Left lobe of liver (tissue), 2 donors: ENCODE measurements around the gene KRTAP22-1. TPM values are rescaled to one million over a fixed set of nuclear protein-coding genes. Genes with fewer than 3 reads are reported as not detected.

Experiments used
- ATAC-seq: fragments of 200-7000 bp; cut with Tn5 transposase; one replicate; pipeline ENCODE4 v1.9.1; 2020; ENCODE audit warnings: mild to moderate bottlenecking, moderate library complexity
- DNase-seq: peaks from one replicate; pipeline ENCODE4 v3.0.0-alpha.2; 2020; ENCODE audit warnings: low spot score
- total RNA-seq: library from RNA; stranded (reverse); gene quantifications from one replicate; pipeline ENCODE4 v1.2.1, GENCODE V29; 2021
- donor health status: DM: no; HTN: no; CAD: no; lungs with moderate emphysema.
- donor health status: DM: no; HTN: yes; CAD: no.

Gene KRTAP22-1
- not detected for total RNA-seq

GRCh38 chr21:30600787-30601186, at the start of gene KRTAP22-1:
KRTAP22-1 (plus strand) TSS chr21:30601087.
- ATAC-seq = no peak
- no peak for DNase-seq

GRCh38 chr21:30552782-30553181, 48.1 kb upstream of the KRTAP22-1 start:
- ATAC-seq = no peak

GRCh38 chr21:30555095-30555494, 45.8 kb upstream of the KRTAP22-1 start:
- DNase-seq (no peak), ATAC-seq (no peak)

More at GRCh38 chr21:30552782-30553181, 48.1 kb upstream of the KRTAP22-1 start:
- no peak for DNase-seq

GRCh38 chr21:30561264-30561895, 39.5 kb upstream of the KRTAP22-1 start, which contains the start of gene KRTAP19-7:
KRTAP19-7 (minus strand) TSS chr21:30561314; CDS start chr21:30561289, 25 bp downstream.
- DNase-seq (no peak), ATAC-seq (no peak)

- ATAC-seq (no peak), DNase-seq (no peak)
These were observed 38.9 kb upstream of the KRTAP22-1 start for GRCh38 chr21:30561957-30562356.

GRCh38 chr21:30563072-30563471, 37.8 kb upstream of the KRTAP22-1 start:
- no peak for ATAC-seq
- no peak for DNase-seq

- no peak for ATAC-seq
- DNase-seq = no peak
These were observed 37.3 kb upstream of the KRTAP22-1 start for GRCh38 chr21:30563630-30564029.

GRCh38 chr21:30567617-30568016, 33.3 kb upstream of the KRTAP22-1 start:
- no peak for ATAC-seq
- DNase-seq = no peak

GRCh38 chr21:30577766-30578165, 23.1 kb upstream of the KRTAP22-1 start:
- DNase-seq (no peak), ATAC-seq (no peak)

- DNase-seq = no peak
- no peak for ATAC-seq
These were observed 21.5 kb upstream of the KRTAP22-1 start for GRCh38 chr21:30579346-30579745.

- DNase-seq = no peak
- no peak for ATAC-seq
These were observed 20.8 kb upstream of the KRTAP22-1 start for GRCh38 chr21:30580132-30580531.

GRCh38 chr21:30582870-30583269, 18.0 kb upstream of the KRTAP22-1 start:
- DNase-seq (no peak), ATAC-seq (no peak)

- no peak for DNase-seq
- no peak for ATAC-seq
These were observed 10.6 kb upstream of the KRTAP22-1 start, which contains the start of gene KRTAP22-2 for GRCh38 chr21:30590297-30590696. KRTAP22-2 (minus strand) TSS chr21:30590397.

GRCh38 chr21:30592140-30592539, 8.7 kb upstream of the KRTAP22-1 start, which contains the start of gene KRTAP6-3:
KRTAP6-3 (plus strand) TSS chr21:30592440; CDS start chr21:30592446, 6 bp downstream.
- DNase-seq (no peak), ATAC-seq (no peak)

GRCh38 chr21:30598802-30599201, 2.1 kb upstream of the KRTAP22-1 start, which contains the start of gene KRTAP6-2:
KRTAP6-2 (minus strand) TSS chr21:30598902; CDS start chr21:30598874, 28 bp downstream.
- no peak for ATAC-seq
- no peak for DNase-seq

GRCh38 chr21:30605968-30606367, 5.1 kb downstream of the KRTAP22-1 start:
- no peak for DNase-seq
- ATAC-seq = no peak

GRCh38 chr21:30612132-30612531, 11.2 kb downstream of the KRTAP22-1 start:
- DNase-seq = no peak
- no peak for ATAC-seq

- ATAC-seq (no peak), DNase-seq (no peak)
These were observed 12.9 kb downstream of the KRTAP22-1 start, which contains the start of gene KRTAP6-1 for GRCh38 chr21:30613836-30614235. KRTAP6-1 (minus strand) TSS chr21:30613930; CDS start chr21:30613904, 26 bp downstream.

GRCh38 chr21:30615199-30615598, 14.3 kb downstream of the KRTAP22-1 start:
- no peak for ATAC-seq
- DNase-seq = no peak

- no peak for ATAC-seq
These were observed 15.2 kb downstream of the KRTAP22-1 start, which contains the start of gene KRTAP20-1 for GRCh38 chr21:30616125-30616524. KRTAP20-1 (plus strand) TSS chr21:30616425; CDS start chr21:30616455, 30 bp downstream.

GRCh38 chr21:30620080-30620479, 19.2 kb downstream of the KRTAP22-1 start:
- no peak for DNase-seq
- no peak for ATAC-seq

More at GRCh38 chr21:30616125-30616524, 15.2 kb downstream of the KRTAP22-1 start, which contains the start of gene KRTAP20-1:
- DNase-seq = no peak

GRCh38 chr21:30620522-30620921, 19.6 kb downstream of the KRTAP22-1 start, which contains the start of gene KRTAP20-4:
KRTAP20-4 (plus strand) TSS chr21:30620627.
- DNase-seq = no peak
- no peak for ATAC-seq
